Kidney (tissue), 14 donors: ENCODE data around the gene ZNF750. TPM values are rescaled to one million over a fixed set of nuclear protein-coding genes. Genes with fewer than 3 reads are reported as not detected.
A peak's percentile ranks its signal among the peaks of the same experiment; 100 is the strongest.

ENCODE experiments used
- DNase-seq, 5 donors: peaks; one replicate each; pipeline ENCODE4 v3.0.0-alpha.2; 2013 to 2020
- FAIRE-seq: peaks from 2 replicates; lab custom pipeline; 2012; peaks lifted over from hg19 to GRCh38; lab: Jason Lieb, UNC
- H3K27ac ChIP-seq, 2 donors: one replicate each; pipeline ENCODE4 v1.7.0; 2013; ENCODE audit warnings: low read depth in 2 of 2, low read length in 2 of 2, inconsistent platforms in 1 of 2
- H3K27me3 ChIP-seq: one replicate; pipeline ENCODE4 v1.7.1; 2013; ENCODE audit warnings: low read length, inconsistent platforms; ENCODE audit not compliant: control insufficient read depth, insufficient read depth
- H3K36me3 ChIP-seq, 3 donors: one replicate each; pipeline versions ENCODE4 v1.7.0 to v1.7.1; 2013; ENCODE audit warnings: low read length in 3 of 3, control low read depth in 1 of 3, inconsistent platforms in 1 of 3; ENCODE audit not compliant: insufficient read depth in 3 of 3, control insufficient read depth in 2 of 3
- H3K4me1 ChIP-seq, 3 donors: one replicate each; pipeline versions ENCODE4 v1.7.0 to v1.7.1; 2013; ENCODE audit warnings: low read length in 3 of 3, inconsistent platforms in 1 of 3, low read depth in 1 of 3; ENCODE audit not compliant: control insufficient read depth in 2 of 3, insufficient read depth in 2 of 3
- H3K4me3 ChIP-seq, 3 donors: one replicate each; pipeline versions ENCODE4 v1.7.0 to v1.8.1; 2013; ENCODE audit warnings: low read length in 3 of 3, control low read depth in 1 of 3, inconsistent platforms in 1 of 3
- H3K9ac ChIP-seq, 3 donors: one replicate each; pipeline versions ENCODE4 v1.7.0 to v1.7.1; 2013; ENCODE audit warnings: low read length in 3 of 3, control low read depth in 1 of 3, inconsistent platforms in 1 of 3
- H3K9me3 ChIP-seq, 3 donors: one replicate each; pipeline versions ENCODE4 v1.7.0 to v1.7.1; 2013; ENCODE audit warnings: low read length in 3 of 3, control low read depth in 1 of 3, inconsistent platforms in 1 of 3; ENCODE audit not compliant: control insufficient read depth in 2 of 3, insufficient read depth in 1 of 3
- intact Hi-C: fragments of 100-400 bp; cut with DNase I; formaldehyde crosslinking; loops from one replicate; pipeline ENCODE4 v1.11.1; 2022
- polyA plus RNA-seq: library from polyadenylated mRNA; stranded (reverse); fragments of 350-450 nt; fragmentation: Illumina TruSeq; extraction: RNeasy Lipid Tissue Mini Kit (QIAGEN cat#74804); gene quantifications from one replicate; pipeline ENCODE4 v1.2.3, GENCODE V29; 2014; ENCODE audit warnings: low read depth, low replicate concordance; ENCODE audit not compliant: insufficient read depth
- total RNA-seq: library from RNA; stranded (reverse); fragmentation: NEBNext Ultra II Directional; extraction: Animal tissue kit (Norgen Biotek cat#: 25700); gene quantifications from one replicate; pipeline ENCODE4 v1.2.1, GENCODE V29; 2021
- TF ChIP-seq, protein P1 (sequence below): IDR thresholded peaks from 3 replicates; pipeline ENCODE4 v1.5.1; 2012; ENCODE audit warnings: mild to moderate bottlenecking, moderate library complexity, borderline replicate concordance; ENCODE audit not compliant: insufficient read depth; ENCODE audit errors: extremely low read depth
- donor health status: control.
- donor health status: control.
- donor health status: control.
- donor health status: control.
- donor health status: control.
- donor health status: DM: yes; HTN: yes; CAD: no.
- donor health status: Normal renal cell carcinoma (clear cell type).

ZNF750 gene
- total and polyA plus RNA-seq, 2 donors from 2014 or later, result 0.25 to 0.30 TPM

DNA sequence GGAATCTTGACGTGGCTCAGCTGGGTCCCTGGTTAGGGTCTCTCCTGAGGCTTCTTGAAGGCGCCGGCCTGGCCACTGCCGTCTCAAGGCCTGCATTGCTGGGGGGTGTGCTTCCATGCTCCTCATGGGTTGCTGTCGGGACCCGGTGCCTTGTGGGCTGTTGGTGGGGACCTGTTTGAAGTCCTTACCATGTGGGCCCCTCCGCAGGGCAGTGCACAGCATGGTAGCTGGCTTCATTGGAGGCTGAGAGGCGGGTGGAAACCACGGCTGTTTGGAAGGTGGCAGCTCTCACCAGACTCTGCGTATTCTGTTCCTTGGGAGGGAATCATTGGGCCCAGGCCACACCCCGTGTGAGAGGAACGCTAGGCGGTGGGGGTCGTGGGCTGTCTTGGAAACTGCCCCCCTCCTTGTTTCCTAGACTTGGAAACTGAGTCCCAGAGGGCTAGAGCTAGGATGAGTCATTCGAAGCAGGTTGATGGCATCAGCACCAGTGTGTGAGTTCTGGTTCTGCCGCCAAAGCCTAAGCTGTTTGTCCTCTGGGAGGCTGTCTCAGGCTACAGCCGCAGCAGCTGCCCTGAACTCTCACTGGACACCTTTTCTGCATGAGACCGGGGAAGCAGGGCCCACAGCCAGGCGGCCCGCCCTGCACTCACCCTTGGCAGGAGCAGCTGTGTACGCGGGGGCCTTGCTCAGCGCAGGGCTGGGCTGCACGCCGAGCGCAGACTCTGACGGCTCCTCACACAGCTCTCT lies 35.2 kb downstream of the ZNF750 start:
- peaks cover 0 to 8% (median 3%) of the 10 kb centered on the region in 3 donors for H3K36me3 ChIP-seq
- H3K9ac ChIP-seq, result no peak overlapping the region
- DNase-seq (peak in 1 of 5 donors; percentile 76), FAIRE-seq (no peak)
- H3K4me3 ChIP-seq, result no peak overlapping the region
- H3K9me3 ChIP-seq, result no peaks in the 10 kb centered on the region
- no peak overlapping the region for H3K27ac ChIP-seq
- no peaks in the 10 kb centered on the region for H3K27me3 ChIP-seq
- intact Hi-C loops, result loop anchor here (10.0 kb wide), 1 partner anchor 110 kb away; no protein-coding TSS in a partner anchor
- TF ChIP-seq, protein P1, sequence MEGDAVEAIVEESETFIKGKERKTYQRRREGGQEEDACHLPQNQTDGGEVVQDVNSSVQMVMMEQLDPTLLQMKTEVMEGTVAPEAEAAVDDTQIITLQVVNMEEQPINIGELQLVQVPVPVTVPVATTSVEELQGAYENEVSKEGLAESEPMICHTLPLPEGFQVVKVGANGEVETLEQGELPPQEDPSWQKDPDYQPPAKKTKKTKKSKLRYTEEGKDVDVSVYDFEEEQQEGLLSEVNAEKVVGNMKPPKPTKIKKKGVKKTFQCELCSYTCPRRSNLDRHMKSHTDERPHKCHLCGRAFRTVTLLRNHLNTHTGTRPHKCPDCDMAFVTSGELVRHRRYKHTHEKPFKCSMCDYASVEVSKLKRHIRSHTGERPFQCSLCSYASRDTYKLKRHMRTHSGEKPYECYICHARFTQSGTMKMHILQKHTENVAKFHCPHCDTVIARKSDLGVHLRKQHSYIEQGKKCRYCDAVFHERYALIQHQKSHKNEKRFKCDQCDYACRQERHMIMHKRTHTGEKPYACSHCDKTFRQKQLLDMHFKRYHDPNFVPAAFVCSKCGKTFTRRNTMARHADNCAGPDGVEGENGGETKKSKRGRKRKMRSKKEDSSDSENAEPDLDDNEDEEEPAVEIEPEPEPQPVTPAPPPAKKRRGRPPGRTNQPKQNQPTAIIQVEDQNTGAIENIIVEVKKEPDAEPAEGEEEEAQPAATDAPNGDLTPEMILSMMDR, result no peak
- no peaks in the 10 kb centered on the region for H3K4me1 ChIP-seq

GRCh38 chr17:82803606-82804005 lies 36.2 kb downstream of the ZNF750 start:
- no peak overlapping the region for H3K9ac ChIP-seq
- no peaks in the 10 kb centered on the region for H3K27me3 ChIP-seq
- H3K9me3 ChIP-seq, result no peaks in the 10 kb centered on the region
- no peak for FAIRE-seq
- intact Hi-C loops, result loop anchor here (10.0 kb wide), 1 partner anchor 111 kb away; no protein-coding TSS in a partner anchor
- no peak overlapping the region for H3K27ac ChIP-seq
- H3K36me3 ChIP-seq, result peaks cover 0 to 8% (median 5%) of the 10 kb centered on the region in 3 donors
- H3K4me3 ChIP-seq, result no peak overlapping the region
- H3K4me1 ChIP-seq, result no peaks in the 10 kb centered on the region
- TF ChIP-seq, protein P1, result no peak
- no peak for DNase-seq

GRCh38 chr17:82803185-82803584 lies 36.6 kb downstream of the ZNF750 start:
- Histone ChIP-seq H3K9ac (no peak overlapping the region), H3K27ac (no peak overlapping the region), H3K9me3 (no peaks in the 10 kb centered on the region), H3K4me1 (no peaks in the 10 kb centered on the region), H3K27me3 (no peaks in the 10 kb centered on the region), H3K4me3 (no peak overlapping the region), H3K36me3 (peaks cover 0 to 8% (median 5%) of the 10 kb centered on the region in 3 donors)
- intact Hi-C loops, result loop anchor here (10.0 kb wide), 1 partner anchor 112 kb away; no protein-coding TSS in a partner anchor
- TF ChIP-seq, protein P1, result no peak
- FAIRE-seq, result no peak
- DNase-seq, result no peak
